Measurements from ENCODE around the gene BRCA2. TPM values are rescaled to one million over a fixed set of nuclear protein-coding genes. Genes with fewer than 3 reads are reported as not detected.

Gene BRCA2
- total and polyA plus RNA-seq, 2 donors: 0.19 to 16.0 TPM

GRCh38 chr13:32381539-32381938, 66.2 kb downstream of the BRCA2 start:
- Histone ChIP-seq H3K4me1 (ENCODE audit: insufficient read depth) (no peaks in the 10 kb centered on the region), H3K4me3 (ENCODE audit: low read depth, low read length) (no peak overlapping the region), H3K27ac (ENCODE audit: low read depth) (no peak overlapping the region), H3K36me3 (ENCODE audit: insufficient read depth) (no peaks in the 10 kb centered on the region)
- WGBS: 79% methylated on average over 3 of the region's 3 CpGs
- DNase-seq (ENCODE audit: extremely low spot score): no peak

DNA sequence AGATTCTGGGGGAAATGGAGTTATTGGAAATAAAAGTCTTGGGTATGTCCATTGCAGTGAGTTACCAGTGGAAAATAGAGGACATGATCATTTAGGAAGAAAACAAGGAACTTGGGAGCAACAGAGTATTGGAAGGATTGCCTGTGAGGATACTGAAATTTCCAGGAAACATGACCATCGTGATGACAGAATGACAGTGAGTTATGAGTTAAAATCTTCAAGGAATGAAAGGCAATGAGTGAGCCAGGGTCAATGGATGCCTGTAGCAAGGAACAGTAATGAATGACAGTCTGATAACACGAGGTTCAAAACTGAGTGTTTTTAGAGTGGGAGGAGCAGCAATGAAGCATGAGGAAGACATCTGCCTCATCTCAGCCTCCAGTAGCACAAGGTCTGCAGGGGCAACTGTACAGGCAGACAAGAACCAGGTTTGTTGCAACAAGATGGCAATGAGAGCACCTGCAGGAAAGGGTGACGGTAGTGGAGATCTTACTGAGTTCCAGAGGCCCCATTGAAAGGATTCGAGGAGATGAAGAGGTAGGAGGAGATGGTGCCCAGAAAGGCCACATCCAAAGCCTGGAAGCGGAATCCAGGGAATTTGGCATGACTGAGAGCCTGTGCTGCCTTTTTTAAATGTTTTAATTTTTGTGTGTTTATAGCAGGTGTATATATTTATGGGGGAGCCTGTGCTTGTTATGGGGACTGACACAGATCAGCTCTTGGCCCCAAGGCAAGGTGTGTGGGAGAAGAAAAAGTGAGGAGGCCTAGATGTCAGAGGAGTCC, 68.7 kb downstream of the BRCA2 start:
- Histone ChIP-seq H3K4me1 (ENCODE audit: insufficient read depth) (no peaks in the 10 kb centered on the region), H3K4me3 (ENCODE audit: low read depth, low read length) (no peak overlapping the region), H3K36me3 (ENCODE audit: insufficient read depth) (no peaks in the 10 kb centered on the region), H3K27ac (ENCODE audit: low read depth) (no peak overlapping the region)
- 85% methylated on average over 5 of the region's 5 CpGs for WGBS
- DNase-seq (ENCODE audit: extremely low spot score): no peak

DNA sequence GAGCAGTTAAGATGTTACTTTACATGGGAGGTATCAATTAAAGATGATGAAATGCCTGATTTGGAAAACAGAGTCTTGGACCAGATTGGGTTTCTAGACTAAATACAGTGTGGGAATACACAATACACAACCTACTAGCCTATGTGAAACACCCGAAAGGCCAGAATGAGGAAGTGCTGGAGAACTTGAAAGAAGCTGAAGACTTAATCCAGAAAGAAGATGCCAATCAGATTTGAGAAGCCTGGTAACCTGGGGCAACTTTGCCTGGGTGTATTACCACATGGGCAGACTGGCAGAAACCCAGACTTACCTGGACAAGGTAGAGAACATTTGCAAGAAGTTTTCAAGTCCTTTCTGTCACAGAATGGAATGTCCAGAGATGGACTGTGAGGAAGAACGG, 69.4 kb downstream of the BRCA2 start:
- no peak for DNase-seq (ENCODE audit: extremely low spot score)
- no peak overlapping the region for H3K4me3 ChIP-seq (ENCODE audit: low read depth, low read length)
- H3K4me1 ChIP-seq (ENCODE audit: insufficient read depth): no peaks in the 10 kb centered on the region
- no peaks in the 10 kb centered on the region for H3K36me3 ChIP-seq (ENCODE audit: insufficient read depth)
- WGBS: 94% methylated on average over 2 of the region's 2 CpGs
- no peak overlapping the region for H3K27ac ChIP-seq (ENCODE audit: low read depth)

DNA sequence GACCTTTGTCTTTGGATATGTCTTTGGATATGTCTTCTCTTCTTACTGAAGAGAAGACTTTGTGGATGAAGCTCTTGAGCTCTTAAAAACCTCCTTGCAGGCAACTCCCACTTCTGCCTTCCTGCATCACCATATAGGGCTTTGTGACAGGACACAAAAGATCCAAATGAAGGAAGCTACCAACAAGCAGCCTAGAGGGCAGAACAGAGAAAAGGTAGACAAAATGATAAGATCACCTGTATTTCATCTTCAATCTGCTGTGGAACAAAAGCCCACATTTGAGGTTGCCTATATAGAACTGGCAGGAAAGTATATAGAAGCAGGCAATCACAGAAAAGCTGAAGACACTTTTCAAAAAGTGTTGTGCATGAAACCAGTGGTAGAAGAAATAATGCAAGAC, 70.1 kb downstream of the BRCA2 start:
- Histone ChIP-seq H3K36me3 (ENCODE audit: insufficient read depth) (no peaks in the 10 kb centered on the region), H3K4me1 (ENCODE audit: insufficient read depth) (no peaks in the 10 kb centered on the region), H3K4me3 (ENCODE audit: low read depth, low read length) (no peak overlapping the region), H3K27ac (ENCODE audit: low read depth) (no peak overlapping the region)
- DNase-seq (ENCODE audit: extremely low spot score): no peak

- no peak overlapping the region for H3K4me3 ChIP-seq (ENCODE audit: low read depth, low read length)
- DNase-seq (ENCODE audit: extremely low spot score): no peak
- H3K36me3 ChIP-seq (ENCODE audit: insufficient read depth): no peaks in the 10 kb centered on the region
- no peaks in the 10 kb centered on the region for H3K4me1 ChIP-seq (ENCODE audit: insufficient read depth)
- 73% methylated on average over 4 of the region's 4 CpGs for WGBS
- H3K27ac ChIP-seq (ENCODE audit: low read depth): no peak overlapping the region
Measured at GRCh38 chr13:32390048-32390447, 74.7 kb downstream of the BRCA2 start.

DNA sequence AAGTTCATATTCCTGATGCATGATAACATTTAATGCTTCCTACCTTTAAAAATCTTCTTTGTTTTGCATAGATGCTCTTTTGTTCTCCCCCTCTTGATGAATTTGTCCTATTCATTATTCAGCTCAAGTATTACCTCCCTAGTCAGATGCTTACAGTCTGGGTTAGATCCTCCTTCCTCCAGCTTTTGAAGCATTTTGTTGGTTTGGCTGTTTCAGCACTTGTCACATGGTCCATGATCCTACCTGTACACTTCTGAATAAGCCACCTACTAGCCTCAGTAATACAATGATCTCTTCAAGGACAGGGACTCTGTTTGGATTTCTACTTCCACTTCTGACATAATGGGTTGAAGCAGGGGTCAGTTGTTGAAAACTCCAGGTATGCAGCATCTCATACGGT, 75.2 kb downstream of the BRCA2 start:
- Histone ChIP-seq H3K4me1 (ENCODE audit: insufficient read depth) (no peaks in the 10 kb centered on the region), H3K27ac (ENCODE audit: low read depth) (no peak overlapping the region), H3K4me3 (ENCODE audit: low read depth, low read length) (no peak overlapping the region), H3K36me3 (ENCODE audit: insufficient read depth) (no peaks in the 10 kb centered on the region)
- 71% methylated on average over 1 of the region's 1 CpG for WGBS
- no peak for DNase-seq (ENCODE audit: extremely low spot score)

DNA sequence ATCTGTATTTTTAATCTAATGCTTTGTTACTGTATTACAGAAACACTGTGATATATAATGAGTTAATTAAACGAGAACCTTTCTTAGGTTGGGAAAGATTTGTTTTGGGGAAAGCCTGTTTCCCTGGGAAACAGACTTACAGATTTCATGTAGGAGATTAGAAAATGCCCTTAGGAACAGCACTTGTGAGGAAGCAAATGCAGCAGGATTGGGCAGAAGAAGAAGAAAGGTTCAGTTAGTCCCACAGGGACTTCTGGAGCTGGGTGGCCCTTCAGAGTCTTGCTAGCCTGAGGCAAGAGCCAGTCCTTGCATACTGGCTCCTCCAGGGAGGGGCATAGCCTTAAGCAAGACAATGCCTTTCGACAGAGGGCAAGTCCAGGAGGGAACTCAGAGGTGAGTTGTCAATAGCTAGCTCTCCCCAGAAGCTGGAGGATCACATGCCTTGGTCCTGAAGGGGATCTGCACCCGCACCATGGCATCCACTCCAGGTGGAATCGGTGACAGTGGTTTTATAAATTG, 75.9 kb downstream of the BRCA2 start:
- no peak overlapping the region for H3K27ac ChIP-seq (ENCODE audit: low read depth)
- 59% methylated on average over 4 of the region's 4 CpGs for WGBS
- H3K4me1 ChIP-seq (ENCODE audit: insufficient read depth): no peaks in the 10 kb centered on the region
- no peak for DNase-seq (ENCODE audit: extremely low spot score)
- H3K4me3 ChIP-seq (ENCODE audit: low read depth, low read length): no peak overlapping the region
- no peaks in the 10 kb centered on the region for H3K36me3 ChIP-seq (ENCODE audit: insufficient read depth)

DNA sequence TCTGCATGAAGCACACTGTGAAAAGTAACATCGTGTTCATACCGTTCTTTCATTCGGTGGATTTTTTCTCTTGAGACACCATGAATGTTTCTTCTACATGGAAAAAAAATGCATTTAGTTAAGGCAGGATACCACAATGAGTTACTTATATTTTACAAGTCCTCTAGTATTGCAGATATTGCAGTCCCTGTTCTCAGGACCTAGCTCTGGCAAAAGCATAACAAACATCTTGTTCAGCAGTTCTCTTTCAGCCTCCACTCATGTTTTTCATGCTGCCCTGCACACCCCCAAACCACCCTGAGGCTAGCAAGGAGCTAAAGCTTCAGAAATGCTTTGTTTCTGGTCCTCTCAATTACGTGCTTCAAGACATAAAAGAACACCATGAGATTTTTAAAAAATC, 87.8 kb downstream of the BRCA2 start:
- H3K36me3 ChIP-seq (ENCODE audit: insufficient read depth): peaks cover 6% of the 10 kb centered on the region
- WGBS: 92% methylated on average over 4 of the region's 4 CpGs

DNA sequence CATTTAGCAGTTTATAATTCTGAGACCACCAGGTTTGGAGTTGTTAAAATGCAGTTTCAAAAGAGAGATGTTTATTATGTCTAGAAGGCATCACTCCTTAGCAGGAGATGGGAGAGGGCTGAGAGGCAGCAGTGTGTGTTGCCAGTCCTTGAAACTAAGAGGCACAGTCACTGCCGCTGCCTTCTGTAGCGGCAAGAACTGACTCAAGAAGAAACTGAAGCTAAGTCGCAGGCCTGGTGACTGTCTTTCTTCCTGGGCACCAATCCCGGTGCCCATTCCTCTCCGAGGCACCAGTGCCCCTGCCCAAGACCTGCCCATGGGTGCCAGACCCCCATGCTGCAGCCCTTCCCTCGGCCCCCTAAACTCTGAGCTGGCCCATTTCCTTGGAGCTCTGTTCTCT, 92.5 kb downstream of the BRCA2 start:
- no peak for DNase-seq (ENCODE audit: extremely low spot score)
- peaks cover 1% of the 10 kb centered on the region for H3K4me1 ChIP-seq (ENCODE audit: insufficient read depth)
- H3K36me3 ChIP-seq (ENCODE audit: insufficient read depth): peaks cover 5% of the 10 kb centered on the region
- 91% methylated on average over 6 of the region's 6 CpGs for WGBS
- H3K4me3 ChIP-seq (ENCODE audit: low read depth, low read length): no peak overlapping the region
- no peak overlapping the region for H3K27ac ChIP-seq (ENCODE audit: low read depth)

More for the DNA sequence above, 87.8 kb downstream of the BRCA2 start:
- no peak overlapping the region for H3K27ac ChIP-seq (ENCODE audit: low read depth)
- H3K4me3 ChIP-seq (ENCODE audit: low read depth, low read length): no peak overlapping the region
- H3K4me1 ChIP-seq (ENCODE audit: insufficient read depth): no peaks in the 10 kb centered on the region
- no peak for DNase-seq (ENCODE audit: extremely low spot score)

- H3K36me3 ChIP-seq (ENCODE audit: insufficient read depth): peaks cover 3% of the 10 kb centered on the region
- 87% methylated on average over 9 of the region's 9 CpGs for WGBS
- H3K27ac ChIP-seq (ENCODE audit: low read depth): no peak overlapping the region
- no peak for DNase-seq (ENCODE audit: extremely low spot score)
- H3K4me1 ChIP-seq (ENCODE audit: insufficient read depth): peaks cover 1% of the 10 kb centered on the region
- no peak overlapping the region for H3K4me3 ChIP-seq (ENCODE audit: low read depth, low read length)
Measured at GRCh38 chr13:32408296-32409000, 93.1 kb downstream of the BRCA2 start.

GRCh38 chr13:32409001-32409313, 93.6 kb downstream of the BRCA2 start:
- no peak for DNase-seq (ENCODE audit: extremely low spot score)
- peaks cover 3% of the 10 kb centered on the region for H3K36me3 ChIP-seq (ENCODE audit: insufficient read depth)
- no peak overlapping the region for H3K4me3 ChIP-seq (ENCODE audit: low read depth, low read length)
- peaks cover 1% of the 10 kb centered on the region for H3K4me1 ChIP-seq (ENCODE audit: insufficient read depth)
- 91% methylated on average over 6 of the region's 6 CpGs for WGBS
- no peak overlapping the region for H3K27ac ChIP-seq (ENCODE audit: low read depth)

DNA sequence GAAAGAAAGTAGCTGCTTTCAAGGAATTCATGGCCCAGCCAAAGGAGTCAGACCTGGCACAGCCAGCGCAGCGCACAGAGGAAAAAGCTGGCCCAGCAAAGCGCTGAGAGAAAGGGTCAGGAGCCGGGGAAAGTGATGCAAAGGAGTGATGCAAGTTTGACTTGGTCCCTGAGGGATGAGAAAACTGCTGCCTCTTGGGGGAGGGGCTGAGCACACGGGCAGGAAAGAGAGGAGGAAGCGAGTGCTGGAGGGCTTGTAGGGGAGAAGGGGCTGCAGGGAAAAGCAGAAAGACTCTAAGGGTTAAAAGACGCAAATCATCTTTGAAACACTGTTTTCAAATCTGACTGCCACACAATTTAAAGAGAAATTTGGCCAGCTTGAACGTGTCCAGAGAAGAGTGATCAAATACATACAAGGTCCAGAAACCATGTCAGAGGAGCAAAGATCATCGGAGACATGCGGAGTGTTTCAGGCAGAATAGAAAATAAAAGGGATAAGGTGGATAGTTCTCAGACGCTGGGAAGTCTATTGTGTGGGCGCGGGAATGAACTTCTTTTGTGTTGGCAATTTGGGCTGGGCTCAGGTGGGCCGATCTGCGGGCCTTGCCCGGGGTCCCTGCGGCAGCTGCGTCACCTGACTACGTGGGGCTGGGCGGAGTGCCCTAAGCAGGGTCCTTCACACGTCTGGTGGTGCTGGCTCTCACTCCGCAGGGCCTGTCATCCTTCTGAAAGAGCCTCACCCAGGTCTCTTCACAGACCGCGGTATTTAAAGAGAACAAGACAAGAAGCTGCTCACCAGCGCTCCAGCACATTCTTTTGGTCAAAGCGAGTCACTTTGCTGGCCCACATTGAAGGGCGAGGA, 94.5 kb downstream of the BRCA2 start:
- no peak for DNase-seq (ENCODE audit: extremely low spot score)
- peaks cover 1% of the 10 kb centered on the region for H3K4me1 ChIP-seq (ENCODE audit: insufficient read depth)
- no peak overlapping the region for H3K4me3 ChIP-seq (ENCODE audit: low read depth, low read length)
- H3K27ac ChIP-seq (ENCODE audit: low read depth): no peak overlapping the region
- peaks cover 3% of the 10 kb centered on the region for H3K36me3 ChIP-seq (ENCODE audit: insufficient read depth)
- WGBS: 49% methylated on average over 27 of the region's 27 CpGs

DNA sequence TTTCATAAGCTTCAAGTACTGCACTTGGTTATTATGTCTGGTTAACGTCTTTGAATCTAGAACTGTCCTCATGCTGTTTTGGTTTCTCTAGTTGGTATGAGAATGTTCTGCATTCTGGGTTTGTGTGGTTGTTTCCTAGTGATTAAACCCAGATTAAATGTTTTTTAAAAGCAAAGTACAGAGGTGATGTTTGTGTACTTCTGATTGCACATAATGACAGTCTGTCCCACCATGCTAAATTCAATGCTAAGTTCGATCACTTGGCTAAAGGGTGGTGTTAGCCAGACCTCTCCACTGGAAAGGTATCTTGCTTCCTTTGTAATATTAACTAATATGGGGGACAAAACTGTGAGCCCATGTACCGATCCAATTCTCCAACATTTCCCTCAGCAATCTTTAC, 98.0 kb downstream of the BRCA2 start:
- 99% methylated on average over 3 of the region's 3 CpGs for WGBS
- H3K4me1 ChIP-seq (ENCODE audit: insufficient read depth): peaks cover 1% of the 10 kb centered on the region
- no peak for DNase-seq (ENCODE audit: extremely low spot score)
- H3K27ac ChIP-seq (ENCODE audit: low read depth): no peak overlapping the region
- H3K4me3 ChIP-seq (ENCODE audit: low read depth, low read length): no peak overlapping the region
- H3K36me3 ChIP-seq (ENCODE audit: insufficient read depth): no peaks in the 10 kb centered on the region

Measured in urinary bladder (tissue), 4 donors.